GM21515 (cell line): ENCODE data around the gene ADAM17.
"Not testable (repeated sequence)": the region's sequence is repeated elsewhere in the genome, so short reads cannot be mapped to it uniquely, and the experiment has no call there.

ENCODE experiments used
- ATAC-seq: cut with Tn5 transposase; IDR thresholded peaks from one replicate; pipeline ENCODE4 v1.9.1; 2021; ENCODE audit not compliant: unreplicated experiment

ADAM17 gene

DNA sequence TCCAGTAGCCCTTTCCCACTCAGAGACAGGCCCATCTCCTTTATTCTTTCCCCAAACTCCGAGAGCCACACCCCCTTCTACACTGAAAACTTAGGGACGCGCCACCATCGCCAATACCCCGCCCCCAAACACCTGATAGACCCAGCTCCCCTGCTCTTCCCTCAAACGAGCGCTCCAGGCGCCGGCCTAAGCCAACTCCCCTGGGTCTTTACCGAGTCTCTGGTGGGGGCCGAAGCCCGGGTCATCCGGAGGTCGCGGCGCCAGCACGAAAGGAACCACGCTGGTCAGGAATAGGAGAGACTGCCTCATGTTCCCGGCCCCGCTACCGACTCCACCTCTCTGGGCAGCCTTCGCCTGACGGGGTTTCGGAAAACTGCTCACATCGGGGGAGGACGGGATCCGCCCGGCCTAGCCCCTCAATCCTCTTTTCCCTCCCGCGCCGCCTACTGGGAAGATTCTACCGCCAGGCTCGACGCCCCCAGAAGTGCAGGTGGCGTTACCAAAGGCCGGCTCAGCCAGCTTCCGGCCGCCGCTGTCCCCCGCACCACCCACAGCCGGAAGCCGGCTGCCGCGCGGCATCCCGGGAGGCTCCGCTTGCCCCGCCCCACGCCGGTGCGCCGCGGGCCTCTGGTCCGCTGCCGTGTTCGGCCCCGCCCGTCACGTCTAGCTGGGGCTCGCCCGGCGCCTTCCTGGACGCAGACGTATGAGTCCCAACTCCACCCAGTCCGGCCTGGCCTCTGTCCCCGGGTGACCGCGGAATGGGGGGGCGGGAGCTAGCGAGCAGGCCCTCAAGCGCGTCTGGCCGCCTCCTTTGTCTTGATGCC, at the start of gene ADAM17:
TSS of gene ADAM17 (minus strand) at position 534 of the 824 bp plus-strand sequence. CDS start at position 309, 225 bp downstream.
- ATAC-seq: peak; percentile 88

DNA sequence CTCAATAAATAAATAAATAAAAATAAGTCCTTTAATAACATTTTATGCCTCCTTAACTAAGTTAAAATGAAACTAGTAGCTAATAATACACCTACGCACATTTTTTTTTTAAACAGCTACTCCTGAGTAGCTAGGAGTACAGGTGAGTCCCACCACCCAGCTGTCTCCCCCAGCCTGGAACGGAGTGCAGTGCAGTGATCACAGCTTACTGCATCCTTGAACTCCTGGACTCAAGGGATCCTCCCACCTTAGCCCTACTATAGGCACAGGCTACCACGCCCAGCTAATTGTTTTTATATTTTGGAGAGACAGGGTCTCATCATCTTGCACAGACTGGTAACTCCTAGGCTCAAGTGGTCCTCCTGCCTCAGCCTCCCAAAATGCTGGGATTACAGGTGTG, 46.8 kb upstream of the ADAM17 start:
- no peak for ATAC-seq

DNA sequence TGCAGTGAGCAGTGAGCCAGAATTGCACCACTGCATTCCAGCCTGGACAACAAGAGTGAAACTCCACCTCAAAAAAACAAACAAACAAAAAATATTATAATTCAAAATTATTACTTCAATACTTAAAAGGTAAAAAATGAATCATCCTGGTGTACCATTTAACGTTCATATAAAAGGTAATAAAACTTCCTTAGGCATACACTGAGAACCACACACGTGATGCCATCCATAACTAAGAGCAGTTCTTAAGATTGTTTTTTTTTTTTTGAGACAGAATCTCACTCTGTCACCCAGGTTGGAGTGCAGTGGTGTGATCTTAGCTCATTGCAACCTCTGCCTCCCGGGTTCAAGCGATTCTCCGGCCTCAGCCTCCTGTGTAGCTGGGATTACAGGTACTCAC, 45.8 kb upstream of the ADAM17 start:
- ATAC-seq: no peak

- no peak for ATAC-seq
Measured at GRCh38 chr2:9599430-9599829, 43.8 kb upstream of the ADAM17 start.

- ATAC-seq: no peak
Measured at GRCh38 chr2:9596621-9597311, 41.1 kb upstream of the ADAM17 start.

GRCh38 chr2:9595746-9596145, 40.1 kb upstream of the ADAM17 start:
- no peak for ATAC-seq

- not testable (repeated sequence) for ATAC-seq
Measured at GRCh38 chr2:9595256-9595655, 39.6 kb upstream of the ADAM17 start.

- ATAC-seq: no peak
Measured at GRCh38 chr2:9594366-9595054, 38.9 kb upstream of the ADAM17 start.

DNA sequence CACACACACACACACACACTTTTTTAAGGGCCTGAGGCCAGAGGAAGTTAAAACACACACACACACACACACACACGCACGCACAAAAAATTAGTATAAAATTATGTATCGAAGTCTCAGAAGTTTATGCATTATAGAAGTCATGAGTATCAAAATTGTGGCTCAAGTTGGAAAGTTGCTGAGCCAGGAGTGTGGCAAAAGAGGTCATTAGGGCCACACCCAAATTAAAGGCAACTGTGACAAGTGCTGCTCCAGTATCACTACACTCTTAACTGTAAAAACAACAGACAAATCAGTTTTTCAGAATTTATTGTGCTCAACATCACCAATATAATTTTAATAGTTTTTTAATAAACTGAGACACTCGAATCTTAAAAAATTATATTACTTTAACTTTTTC, 38.3 kb upstream of the ADAM17 start:
- ATAC-seq: no peak

GRCh38 chr2:9592699-9593098, 37.1 kb upstream of the ADAM17 start:
- ATAC-seq: no peak

DNA sequence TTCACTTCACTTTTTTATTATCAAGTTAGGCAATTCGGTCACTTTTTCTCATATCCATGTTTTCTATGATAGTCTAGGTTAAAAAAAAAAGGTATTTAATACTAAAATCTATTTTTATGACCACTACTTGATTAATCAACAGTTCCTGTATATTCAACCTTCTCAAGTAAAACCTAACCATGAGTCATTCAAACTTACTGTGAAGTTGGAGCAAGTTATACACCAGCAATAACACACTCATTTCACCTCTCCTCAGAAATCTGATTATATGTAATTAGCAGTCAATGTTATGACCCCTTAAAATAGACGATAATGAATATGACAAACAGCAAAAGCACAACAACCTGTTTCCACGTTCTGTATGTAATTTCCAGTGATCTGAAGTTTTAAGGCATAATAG, 35.0 kb upstream of the ADAM17 start:
- ATAC-seq: no peak

- no peak for ATAC-seq
Measured at GRCh38 chr2:9586465-9586864, 30.8 kb upstream of the ADAM17 start.

DNA sequence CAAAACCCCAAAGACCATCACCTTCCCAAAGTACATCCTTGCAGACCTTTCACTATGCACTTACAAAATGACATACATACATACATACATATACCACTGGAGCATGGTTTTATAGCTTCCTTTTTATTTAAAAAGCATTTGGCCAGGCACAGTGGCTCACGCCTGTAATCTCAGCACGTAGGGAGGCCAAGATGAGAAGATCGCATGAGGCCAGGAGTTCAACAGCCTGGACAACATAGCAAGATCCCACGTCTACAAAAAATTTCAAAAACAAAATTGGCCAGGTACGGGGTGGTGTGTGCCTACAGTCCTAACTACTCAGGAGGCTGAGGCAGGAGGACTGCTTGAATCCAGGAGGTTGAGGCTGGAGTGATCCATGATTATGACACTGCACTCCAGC, 29.9 kb upstream of the ADAM17 start:
- ATAC-seq: no peak

DNA sequence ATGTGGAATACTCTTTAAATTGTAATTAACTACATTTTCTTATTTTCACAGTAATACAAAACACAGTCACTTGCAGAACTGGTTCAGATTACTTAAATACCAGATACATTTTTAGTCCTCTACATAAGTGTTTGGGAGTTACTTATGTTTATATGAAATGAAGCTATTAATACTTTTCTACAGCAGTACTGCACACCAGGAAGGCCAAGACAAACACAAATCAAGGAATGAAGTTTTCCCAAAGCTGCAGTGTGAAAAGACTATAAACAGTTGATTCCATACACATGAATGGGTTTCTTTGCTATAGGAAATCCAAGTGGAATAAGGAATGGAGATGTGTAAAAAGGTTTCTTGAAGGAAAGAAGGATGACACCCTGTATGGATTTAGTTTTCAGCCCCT, 29.3 kb upstream of the ADAM17 start:
- not testable (repeated sequence) for ATAC-seq

- no peak for ATAC-seq
Measured at GRCh38 chr2:9582624-9583023, 27.0 kb upstream of the ADAM17 start.

- no peak for ATAC-seq
Measured at GRCh38 chr2:9578467-9579235, 23.0 kb upstream of the ADAM17 start.

DNA sequence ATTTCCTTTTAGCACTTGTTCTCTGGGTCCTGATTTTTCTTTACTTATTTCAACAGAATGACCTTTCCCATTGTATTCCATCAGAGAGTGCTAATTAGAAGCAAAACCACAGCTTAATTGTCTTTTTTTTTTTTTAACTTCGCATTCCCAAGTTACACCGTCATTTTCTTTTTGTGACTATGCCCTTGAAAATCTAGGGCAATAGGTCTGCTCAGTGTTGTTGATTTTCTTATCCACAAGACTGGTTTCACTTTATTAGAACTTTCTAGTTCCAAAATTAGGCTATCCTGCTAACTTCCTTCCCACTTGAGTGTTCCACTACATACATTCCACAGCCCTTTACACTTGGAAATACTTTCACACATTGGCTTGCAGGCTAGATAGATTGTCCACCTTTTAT, 18.7 kb upstream of the ADAM17 start:
- ATAC-seq: no peak

DNA sequence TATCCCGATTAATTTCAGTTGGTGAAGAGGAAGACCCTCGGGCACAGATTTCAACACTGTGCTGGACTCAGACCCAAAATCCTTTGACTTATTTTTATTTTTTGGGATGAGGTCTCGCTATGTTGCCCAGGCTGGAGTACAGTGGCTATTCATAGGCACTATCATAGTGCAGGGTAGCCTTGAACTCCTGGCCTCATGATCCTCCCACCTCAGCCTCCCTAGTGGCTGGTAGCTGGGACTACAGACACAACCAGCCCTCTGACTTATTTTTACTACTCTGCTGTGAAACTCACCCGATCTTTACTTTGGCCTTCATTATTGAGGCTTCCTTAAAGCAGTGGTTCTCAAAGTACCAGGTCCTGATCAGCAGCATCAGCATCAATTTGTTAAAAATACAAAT, 18.2 kb upstream of the ADAM17 start:
- no peak for ATAC-seq

DNA sequence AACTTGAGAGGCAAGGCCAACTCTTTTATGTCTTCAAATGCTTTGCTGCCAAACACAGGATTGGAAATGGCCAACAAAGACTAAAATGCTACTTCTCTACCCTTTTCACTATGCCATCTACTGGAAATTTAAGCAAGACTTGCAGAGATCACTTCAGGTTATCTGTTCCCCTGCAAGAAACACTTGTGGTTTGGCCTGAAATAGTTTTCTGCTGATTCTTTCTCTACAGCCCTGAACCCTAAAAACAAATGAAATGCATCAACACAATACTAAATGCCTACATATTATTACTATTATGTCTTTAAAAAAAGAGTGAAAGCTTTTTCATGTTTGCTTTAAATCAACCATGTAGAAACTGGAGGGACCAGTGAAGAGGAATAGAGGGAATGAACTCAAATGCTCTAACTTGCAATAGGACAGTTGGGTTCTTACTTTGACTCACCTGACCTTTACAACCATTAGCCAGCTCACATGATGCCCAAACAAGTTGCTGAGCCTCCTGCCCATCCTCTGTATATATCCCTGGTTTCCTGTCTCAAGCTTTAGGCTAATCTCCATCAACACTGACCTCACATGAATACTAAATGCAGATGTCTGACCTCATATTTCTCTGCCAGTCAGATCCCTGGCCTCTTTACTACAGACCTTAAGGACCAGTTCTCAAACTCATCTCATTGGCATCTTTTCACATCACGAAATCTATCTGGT, 17.5 kb upstream of the ADAM17 start:
- no peak for ATAC-seq
